Activated CD4-positive, CD25-positive, alpha-beta regulatory T cell (primary cell): ENCODE results near the gene HAPLN3.

Experiments
- DNase-seq, 4 experiments: peaks; one replicate each; lab custom pipeline; 2025; lab: John Stamatoyannopoulos, UW

The HAPLN3 gene

DNA sequence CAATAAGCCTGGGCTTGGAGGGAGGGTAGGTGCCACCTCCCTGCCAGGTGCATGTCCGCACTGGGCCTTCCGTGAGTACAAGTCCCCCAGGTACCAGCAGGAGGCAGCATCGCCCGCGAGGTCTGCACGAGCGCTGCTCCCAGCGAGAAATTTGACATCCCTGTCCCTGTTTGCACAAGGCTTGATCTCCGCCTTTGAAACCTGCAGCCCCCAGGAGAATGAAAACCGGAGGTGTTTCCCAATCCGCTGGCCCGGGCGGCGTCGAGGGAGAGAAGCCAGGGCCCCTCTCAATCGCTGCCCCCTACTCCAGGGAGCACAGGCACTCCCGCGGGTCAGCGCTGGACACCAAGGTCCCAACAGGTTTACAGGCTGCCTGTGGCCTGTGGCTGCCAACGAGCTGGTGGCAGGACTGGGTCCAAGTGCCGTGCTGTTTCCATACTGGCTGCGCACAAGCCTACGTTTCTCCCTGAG, 961 bp downstream of the HAPLN3 start:
- peak; percentile 72 to 78 (median 76) for DNase-seq

DNA sequence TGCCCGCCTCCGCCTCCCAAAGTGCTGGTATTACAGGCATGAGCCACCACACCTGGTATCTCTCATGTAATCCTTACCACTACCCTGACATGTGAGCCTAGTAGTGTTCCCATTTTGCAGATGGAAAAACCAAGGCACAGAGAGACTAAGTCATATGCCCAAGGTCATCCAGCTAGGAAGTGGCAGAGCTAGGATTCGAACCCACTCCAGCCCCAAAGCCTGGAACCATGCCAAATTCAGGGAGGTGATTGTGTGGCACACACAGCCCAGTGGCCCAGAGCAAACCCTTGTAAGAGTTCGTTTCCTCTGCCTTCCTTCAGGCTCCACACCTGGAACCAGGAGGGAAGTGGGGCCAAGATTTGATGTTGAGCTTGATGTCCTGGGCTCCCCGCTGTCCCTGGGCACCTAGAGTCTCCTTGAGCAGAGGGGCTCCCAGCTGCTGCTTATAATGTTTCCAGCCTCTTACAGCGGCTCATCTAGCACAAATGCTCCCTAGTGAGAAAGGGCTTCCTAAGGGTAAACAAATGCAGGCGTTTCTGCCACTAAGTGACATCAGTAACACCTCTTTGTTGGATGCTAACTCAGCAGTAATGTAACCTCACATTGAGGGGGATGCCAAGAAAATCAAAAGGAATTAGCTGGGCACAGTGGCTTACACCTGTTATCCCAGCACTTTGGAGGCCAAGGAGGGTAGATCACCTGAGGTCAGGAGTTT, 3.6 kb downstream of the HAPLN3 start:
- DNase-seq: no peak

DNA sequence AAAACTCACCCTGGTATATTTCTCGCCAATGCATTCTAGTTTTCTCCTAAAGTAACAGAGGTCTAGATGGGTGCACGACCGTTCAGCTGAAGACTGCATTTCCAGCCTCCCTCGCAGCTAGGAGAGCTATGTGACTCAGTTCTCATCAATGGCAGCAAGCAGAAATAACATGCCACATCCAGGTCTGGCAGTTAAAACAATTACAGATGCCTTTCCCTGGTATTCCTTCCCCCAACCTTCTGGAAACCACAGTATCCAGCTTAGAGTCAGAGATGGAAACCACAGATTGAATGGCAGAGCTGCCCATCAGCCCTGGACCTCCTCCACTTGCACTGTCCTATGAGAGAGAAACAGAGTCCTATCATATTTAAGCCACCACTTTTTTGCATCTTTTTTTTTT, 4.8 kb downstream of the HAPLN3 start:
- no peak for DNase-seq

DNA sequence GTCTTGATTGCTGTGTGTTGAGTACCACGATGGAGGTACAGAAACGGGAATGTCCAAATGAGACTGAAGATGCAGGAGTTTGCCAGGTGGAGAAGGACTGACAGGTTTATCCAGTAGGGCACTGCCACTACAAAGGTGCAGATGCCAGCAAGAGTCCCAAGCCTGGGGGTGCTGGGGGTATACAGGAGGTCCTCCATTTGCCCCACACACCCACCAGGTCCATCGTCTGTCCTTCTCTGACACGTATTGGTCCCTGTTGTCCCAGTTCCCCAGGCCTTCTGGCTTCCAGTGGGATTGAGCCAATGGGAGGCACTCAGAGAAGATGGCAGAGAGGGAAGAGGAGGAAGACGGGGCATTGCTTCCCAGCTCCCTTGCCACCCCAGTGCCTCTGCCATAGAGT, 6.6 kb downstream of the HAPLN3 start:
- no peak for DNase-seq

- DNase-seq: no peak
Observed at GRCh38 chr15:88887068-88887580, 8.2 kb downstream of the HAPLN3 start.

DNA sequence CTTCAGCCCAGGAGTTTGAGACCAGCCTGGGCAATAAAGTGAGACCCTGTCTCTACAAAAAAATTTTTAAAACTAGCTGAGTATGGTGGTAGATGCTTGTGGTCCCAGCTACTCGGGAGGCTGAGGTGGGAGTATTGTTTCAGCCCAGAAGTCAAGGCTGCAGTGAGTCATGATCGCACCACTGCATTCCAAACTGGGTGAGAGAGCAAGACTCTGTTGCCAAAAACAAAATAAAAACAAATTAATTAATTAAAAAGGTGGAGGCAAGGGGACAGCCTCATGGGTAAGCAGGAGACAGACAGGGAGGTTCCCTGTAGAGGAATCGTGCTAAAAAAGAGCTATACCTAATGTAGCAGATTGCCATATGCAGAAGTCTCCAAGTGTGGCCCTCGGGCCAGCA, 12.6 kb downstream of the HAPLN3 start:
- DNase-seq: no peak

GRCh38 chr15:88881775-88882174, 13.6 kb downstream of the HAPLN3 start:
- no peak for DNase-seq

- DNase-seq: no peak
Observed at GRCh38 chr15:88880944-88881740, 14.2 kb downstream of the HAPLN3 start.

DNA sequence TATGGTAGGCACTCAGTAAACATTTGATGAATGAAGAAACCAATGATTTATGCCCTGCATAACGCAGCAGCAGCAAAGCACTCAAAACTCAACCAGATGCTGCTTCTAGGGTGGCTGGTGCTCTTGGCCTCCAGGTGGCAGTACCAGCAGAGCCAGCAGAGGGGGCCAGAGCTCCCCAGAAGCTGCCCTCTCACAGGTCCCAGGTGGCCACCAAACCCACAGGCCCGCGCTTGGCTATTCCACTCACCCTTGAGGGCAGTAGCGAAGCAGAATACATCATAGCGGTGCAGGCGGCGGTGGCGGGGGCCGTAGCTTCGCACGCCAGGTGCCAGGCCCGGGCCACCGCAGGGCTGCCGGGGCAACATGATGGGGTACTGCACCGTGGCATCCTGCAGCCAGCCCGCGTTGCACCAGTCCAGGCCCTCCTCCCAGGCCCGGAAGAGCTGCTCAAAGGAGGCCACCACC, 16.6 kb downstream of the HAPLN3 start:
- DNase-seq: no peak

- no peak for DNase-seq
Observed at GRCh38 chr15:88877906-88878305, 17.4 kb downstream of the HAPLN3 start.

GRCh38 chr15:88877415-88877814, 17.9 kb downstream of the HAPLN3 start:
- no peak for DNase-seq

GRCh38 chr15:88876573-88876972, 18.8 kb downstream of the HAPLN3 start:
- DNase-seq: no peak

GRCh38 chr15:88874684-88875083, 20.7 kb downstream of the HAPLN3 start:
- DNase-seq: no peak

- DNase-seq: no peak
Observed at GRCh38 chr15:88874275-88874674, 21.1 kb downstream of the HAPLN3 start.

- no peak for DNase-seq
Observed at GRCh38 chr15:88873786-88874185, 21.6 kb downstream of the HAPLN3 start.

DNA sequence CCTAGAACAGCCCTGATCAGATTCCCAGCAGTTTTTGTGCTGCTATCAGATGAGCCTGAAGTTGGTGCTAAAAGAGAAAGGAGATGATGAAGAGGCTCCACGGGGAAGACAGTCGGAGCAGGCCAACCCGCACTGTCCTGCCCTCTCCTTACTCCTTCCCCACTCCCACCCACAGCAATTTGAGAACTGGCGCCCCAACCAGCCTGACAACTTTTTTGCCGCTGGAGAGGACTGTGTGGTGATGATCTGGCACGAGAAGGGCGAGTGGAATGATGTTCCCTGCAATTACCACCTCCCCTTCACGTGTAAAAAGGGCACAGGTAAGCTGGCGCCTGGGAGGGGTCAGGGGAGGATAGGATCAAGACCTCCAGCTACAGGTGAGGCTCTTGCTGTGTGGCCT, 22.6 kb downstream of the HAPLN3 start:
- DNase-seq: no peak

DNA sequence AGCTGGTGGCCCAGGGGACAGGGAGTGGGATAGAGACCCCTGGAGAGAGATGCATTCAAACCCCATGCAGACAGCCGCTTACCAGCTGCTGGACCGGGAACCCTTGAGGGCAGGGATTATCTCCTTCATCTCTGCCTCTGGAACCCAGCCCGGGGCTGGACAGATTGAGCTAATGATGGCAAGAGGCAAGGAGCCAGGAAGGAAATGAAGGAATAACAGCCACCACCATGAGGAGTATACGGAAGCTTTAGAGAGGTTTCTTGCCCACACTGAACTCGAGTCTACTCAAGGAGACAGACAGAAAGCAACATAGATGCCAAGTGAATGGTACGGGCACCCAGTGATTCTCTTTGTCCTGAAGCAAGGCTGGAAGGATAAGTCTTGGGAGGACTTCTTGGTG, 23.2 kb downstream of the HAPLN3 start:
- no peak for DNase-seq

GRCh38 chr15:88871313-88871712, 24.0 kb downstream of the HAPLN3 start:
- no peak for DNase-seq

DNA sequence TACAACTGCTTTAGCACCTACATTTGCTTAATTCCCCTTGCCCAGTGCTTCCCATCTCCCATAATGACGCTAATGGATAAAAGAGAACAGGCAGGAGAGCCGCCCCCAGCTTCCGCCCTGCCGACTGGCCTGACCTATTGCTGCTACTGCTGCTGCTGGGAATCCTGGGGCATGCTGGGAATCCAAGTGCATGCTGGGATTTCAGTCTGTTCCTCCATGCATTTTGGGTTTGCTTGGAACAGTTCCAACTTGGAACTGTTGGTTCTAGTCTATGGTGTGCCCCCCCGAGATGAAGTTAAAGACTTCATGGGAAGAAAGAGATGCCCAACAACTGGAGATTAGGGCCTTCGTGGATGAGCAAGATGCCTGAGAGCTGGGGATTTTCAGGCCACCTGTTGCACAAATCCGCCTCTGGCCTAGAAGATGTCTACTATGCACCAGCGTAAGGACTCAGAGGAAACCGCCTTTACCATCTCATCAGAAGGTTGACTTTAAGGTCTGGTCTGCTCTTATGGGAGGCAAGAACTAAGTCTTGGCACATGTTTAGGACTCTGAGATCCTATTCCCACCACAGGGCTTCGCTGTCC, 29.0 kb downstream of the HAPLN3 start:
- DNase-seq: no peak

DNA sequence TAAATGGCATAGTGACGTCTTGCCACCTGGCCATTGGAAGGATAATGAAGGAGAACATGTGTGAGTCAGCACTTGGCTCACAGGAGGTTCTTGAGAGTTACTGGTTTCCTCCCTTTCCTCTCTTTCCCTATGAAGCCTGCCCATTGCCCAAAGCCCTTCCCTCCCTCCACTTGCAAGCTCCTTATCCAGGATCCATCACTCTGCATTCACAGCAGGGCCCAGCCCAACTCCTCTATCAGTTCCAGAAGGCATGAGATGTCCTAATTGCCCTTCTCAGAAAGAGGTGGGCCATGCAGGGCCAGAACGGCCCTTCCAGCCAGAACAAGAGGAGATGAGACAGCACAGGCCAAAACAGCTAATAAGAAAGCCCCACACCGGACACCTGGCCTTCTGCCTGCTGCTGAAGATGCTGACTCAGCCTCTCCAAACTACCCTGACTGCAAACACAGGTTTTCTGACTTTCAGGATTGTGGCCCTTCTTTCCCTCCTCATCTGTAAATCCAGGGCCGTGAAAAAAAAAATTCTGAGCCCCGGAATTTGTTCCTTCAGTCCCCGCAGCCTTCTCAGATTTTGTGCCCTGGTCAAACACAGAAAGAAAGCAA, 29.7 kb downstream of the HAPLN3 start:
- no peak for DNase-seq

GRCh38 chr15:88864861-88865497, 30.4 kb downstream of the HAPLN3 start:
- DNase-seq: no peak

DNA sequence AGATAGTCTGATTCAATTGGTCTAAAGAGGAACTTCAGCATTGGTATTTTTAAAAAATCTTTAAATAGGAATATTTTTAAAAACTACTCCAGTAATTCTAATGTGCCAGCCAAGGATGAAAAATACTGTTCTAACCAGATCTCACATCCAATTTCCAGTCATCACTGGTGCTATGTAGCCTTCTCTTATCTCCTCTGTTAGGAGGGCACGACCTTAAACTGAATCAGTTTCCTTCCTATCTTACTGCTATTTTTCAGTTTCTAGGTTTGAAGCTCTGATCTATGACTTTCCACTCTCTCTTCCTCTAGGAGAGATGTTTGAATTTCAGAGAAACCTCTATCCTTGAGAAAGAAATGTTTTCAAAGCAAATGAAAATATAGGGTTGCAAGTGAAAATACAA, 31.9 kb downstream of the HAPLN3 start:
- no peak for DNase-seq
